22Rv1 (cell line): ENCODE data around the gene SLC35G3.
"Not testable (repeated sequence)": the region's sequence is repeated elsewhere in the genome, so short reads cannot be mapped to it uniquely, and the experiment has no call there.

Experiments
- H3K27ac ChIP-seq: fragments of 450-650 bp; 2 replicates; pipeline ENCODE4 v1.5.1; 2017
- ZFX ChIP-seq: fragments of 450-650 bp; IDR thresholded peaks from 2 replicates; pipeline ENCODE4 v1.6.1; 2017; ENCODE audit warnings: antibody characterized with exemption, borderline replicate concordance
- TF ChIP-seq, protein P1 (sequence below): fragments of 450-650 bp; IDR thresholded peaks from 2 replicates; pipeline ENCODE4 v1.5.1; 2017; ENCODE audit warnings: mild to moderate bottlenecking

SLC35G3 gene

DNA sequence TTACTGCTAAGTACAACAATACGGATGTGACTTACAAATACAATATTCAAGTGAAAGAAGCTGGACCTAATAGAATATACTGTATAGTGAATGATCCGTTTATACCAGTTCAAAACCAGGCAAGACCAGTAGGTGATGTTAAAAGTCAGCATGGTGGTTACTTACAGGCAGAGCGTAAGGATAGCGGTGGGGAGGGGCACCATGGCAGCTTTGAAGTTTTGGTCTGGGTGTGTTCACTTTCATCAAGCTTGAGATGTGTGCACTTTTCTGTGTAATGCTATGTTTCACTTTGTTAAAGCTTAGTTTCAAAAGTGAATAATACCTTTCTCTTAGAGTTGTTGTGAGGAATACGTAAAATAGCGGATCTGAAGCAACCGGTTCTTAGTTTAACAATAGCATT is 16.5 kb upstream of the SLC35G3 start:
- H3K27ac ChIP-seq, result no peak overlapping the region
- no peak for TF ChIP-seq ZFX
- TF ChIP-seq, protein P1, sequence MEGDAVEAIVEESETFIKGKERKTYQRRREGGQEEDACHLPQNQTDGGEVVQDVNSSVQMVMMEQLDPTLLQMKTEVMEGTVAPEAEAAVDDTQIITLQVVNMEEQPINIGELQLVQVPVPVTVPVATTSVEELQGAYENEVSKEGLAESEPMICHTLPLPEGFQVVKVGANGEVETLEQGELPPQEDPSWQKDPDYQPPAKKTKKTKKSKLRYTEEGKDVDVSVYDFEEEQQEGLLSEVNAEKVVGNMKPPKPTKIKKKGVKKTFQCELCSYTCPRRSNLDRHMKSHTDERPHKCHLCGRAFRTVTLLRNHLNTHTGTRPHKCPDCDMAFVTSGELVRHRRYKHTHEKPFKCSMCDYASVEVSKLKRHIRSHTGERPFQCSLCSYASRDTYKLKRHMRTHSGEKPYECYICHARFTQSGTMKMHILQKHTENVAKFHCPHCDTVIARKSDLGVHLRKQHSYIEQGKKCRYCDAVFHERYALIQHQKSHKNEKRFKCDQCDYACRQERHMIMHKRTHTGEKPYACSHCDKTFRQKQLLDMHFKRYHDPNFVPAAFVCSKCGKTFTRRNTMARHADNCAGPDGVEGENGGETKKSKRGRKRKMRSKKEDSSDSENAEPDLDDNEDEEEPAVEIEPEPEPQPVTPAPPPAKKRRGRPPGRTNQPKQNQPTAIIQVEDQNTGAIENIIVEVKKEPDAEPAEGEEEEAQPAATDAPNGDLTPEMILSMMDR, result no peak

DNA sequence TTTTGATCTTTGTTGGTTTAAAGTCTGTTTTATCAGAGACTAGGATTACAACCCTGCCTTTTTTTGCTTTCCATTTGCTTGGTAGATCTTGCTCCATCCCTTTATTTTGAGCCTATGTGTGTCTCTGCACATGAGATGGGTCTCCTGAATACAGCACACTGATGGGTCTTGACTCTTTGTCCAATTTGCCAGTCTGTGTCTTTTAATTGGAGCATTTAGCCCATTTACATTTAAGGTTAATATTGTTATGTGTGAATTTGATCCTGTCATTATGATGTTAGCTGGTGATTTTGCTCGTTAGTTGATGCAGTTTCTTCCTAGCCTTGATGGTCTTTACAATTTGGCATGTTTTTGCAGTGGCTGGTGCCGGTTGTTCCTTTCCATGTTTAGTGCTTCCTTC is 8.4 kb upstream of the SLC35G3 start:
- H3K27ac ChIP-seq, result not testable (repeated sequence)

DNA sequence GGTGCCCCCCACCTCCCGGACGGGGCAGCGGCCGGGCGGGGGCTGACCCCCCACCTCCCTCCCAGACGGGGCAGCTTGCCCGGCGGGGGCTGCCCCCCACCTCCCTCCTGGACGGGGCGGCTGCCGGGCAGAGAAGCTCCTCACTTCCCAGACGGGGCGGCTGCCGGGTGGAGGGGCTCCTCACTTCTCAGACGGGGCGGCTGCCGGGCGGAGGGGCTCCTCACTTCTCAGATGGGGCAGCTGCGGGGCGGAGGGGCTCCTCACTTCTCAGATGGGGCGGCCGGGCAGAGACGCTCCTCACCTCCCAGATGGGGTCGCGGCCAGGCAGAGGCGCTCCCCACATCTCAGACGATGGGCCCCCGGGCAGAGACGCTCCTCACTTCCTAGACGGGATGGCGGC is 869 bp upstream of the SLC35G3 start:
- not testable (repeated sequence) for H3K27ac ChIP-seq

DNA sequence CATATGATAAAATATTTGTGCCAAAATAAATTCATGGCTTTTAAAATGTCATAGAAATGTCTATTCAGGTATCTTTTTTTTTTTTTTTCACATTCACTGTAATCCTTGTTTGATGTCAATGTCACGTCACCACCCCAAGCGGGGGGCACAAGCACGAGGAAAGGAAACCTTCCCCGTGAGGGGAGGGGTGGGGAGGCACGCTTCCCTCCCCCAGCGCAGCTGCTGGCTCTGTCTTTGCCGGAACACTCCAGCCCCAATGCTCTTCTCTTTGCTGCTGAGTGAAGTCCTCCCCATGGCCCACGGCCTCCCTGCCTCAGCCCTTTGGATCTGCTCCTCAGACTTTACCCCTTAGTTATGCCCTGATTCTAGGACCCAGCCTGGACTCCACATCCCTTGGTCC is 1.5 kb downstream of the SLC35G3 start:
- no peak overlapping the region for H3K27ac ChIP-seq
- TF ChIP-seq ZFX, result no peak
- TF ChIP-seq, protein P1, result no peak

DNA sequence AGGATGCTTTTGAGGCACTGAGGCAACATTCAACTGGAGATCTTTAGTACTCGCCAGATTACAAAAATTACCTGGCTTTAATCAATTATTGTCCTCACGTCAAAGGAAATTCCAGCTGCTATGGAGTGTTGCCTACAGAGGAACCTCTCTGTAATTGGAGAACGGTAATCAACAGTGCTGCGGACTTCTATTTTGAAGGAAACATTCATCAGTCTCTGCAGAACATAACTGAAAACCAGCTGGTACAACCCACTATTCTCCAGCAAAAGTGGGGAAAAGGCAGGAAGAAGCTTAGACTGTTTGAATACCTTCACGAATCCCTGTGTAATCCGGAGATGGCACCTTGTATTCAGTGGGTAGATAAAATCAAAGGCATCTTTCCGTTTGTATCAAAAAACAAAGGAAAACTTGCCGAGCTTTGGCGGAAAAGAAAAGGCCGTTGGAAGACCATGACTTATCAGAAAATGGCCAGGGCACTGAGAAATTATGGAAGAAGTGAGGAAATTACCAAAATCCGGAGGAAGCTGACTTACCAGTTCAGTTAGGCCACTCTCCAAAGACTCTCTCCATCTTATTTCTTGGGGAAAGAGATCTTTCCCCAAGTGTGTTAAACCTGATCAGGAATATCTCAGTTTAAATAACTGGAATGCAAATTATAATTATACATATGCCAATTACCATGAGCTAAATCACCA is 3.0 kb downstream of the SLC35G3 start:
- H3K27ac ChIP-seq, result no peak overlapping the region
- TF ChIP-seq ZFX, result no peak
- TF ChIP-seq, protein P1, result no peak

DNA sequence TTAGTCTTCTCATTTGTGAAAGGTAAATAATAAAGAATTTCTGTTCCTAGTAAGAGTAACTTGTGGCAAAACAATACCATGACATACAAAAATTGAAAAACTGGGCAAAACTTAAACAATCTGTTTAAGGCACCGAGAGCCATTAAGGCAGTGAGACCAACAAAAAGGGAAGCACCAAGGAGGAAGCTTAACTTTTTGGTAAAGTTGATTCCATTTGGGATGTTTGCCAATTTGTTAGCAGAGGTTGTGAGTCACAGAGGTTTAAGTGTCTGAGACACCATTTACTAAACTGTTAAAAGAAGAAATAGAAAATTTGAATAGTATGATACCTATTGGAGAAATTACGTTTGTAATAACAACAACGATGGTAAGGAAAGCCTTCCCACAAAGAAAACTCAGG is 4.9 kb downstream of the SLC35G3 start:
- no peak overlapping the region for H3K27ac ChIP-seq
- TF ChIP-seq, protein P1, result no peak
- TF ChIP-seq ZFX, result no peak

DNA sequence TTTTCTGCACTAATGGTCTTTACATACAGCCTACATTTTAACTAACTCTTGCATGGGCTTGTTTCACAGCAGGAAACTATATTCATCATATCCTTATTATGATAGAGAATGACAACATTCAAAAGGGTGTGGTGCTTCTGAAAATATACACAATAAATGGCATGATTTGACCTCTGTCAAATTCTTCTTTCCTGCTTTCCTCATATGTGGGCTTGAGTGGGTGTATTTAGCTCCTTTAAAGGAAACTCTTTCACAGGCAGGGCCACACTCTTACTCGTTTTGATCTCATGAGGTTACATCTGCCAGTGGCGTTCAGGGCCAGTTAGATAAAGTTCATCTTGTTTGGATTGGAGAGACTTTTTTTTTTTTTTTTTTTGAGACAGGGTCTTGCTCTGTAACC is 6.1 kb downstream of the SLC35G3 start:
- no peak overlapping the region for H3K27ac ChIP-seq
- TF ChIP-seq ZFX, result no peak
- TF ChIP-seq, protein P1, result no peak

DNA sequence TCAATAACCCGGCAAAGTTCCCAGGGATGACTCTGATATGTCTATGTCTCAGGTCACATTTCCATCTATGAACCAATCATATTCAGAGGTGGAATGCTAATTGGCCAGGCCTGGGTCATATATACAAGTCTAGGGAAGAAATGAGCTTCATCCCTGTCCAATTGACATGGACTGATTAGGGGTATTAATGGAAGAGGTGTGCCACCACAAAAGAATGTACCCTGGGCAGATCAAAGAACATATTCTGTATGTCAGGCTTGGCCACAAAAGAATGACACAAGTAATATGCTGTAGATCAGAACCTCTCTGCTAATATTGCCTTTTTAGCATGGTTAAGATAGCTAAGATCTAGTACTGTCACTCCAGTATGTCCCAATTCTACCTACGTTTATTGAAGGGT is 6.7 kb downstream of the SLC35G3 start:
- TF ChIP-seq, protein P1, result no peak
- TF ChIP-seq ZFX, result no peak
- no peak overlapping the region for H3K27ac ChIP-seq
